ENCODE results near the gene IL1RAP. TPM values are rescaled to one million over a fixed set of nuclear protein-coding genes. Genes with fewer than 3 reads are reported as not detected.

Gene IL1RAP
- total and polyA plus RNA-seq, 12 donors = 2.1 to 11.9 (median 7.6) TPM

- no peak overlapping the region for H3K27ac ChIP-seq
- 86 to 93% methylated on average over 7 of the region's 7 CpGs for WGBS, 2 donors
Measured at GRCh38 chr3:190684776-190685175, 170.9 kb downstream of the IL1RAP start.

GRCh38 chr3:190686011-190686410 is 172.1 kb downstream of the IL1RAP start:
- no peak for TF ChIP-seq CTCF (IDR thresholded peaks at IDR 0.05)
- no peak for ATAC-seq

More at GRCh38 chr3:190684776-190685175, 170.9 kb downstream of the IL1RAP start:
- Histone ChIP-seq H3K4me3 (no peak overlapping the region), H3K9me3 (peaks cover 0 to 11% (median 0%) of the 10 kb centered on the region in 11 donors), H3K36me3 (no peaks in the 10 kb centered on the region), H3K27me3 (no peaks in the 10 kb centered on the region), H3K4me1 (no peaks in the 10 kb centered on the region)
- intact Hi-C loops (cut with DNase I) = no loop called here
- ATAC-seq = no peak
- TF ChIP-seq CTCF (IDR thresholded peaks at IDR 0.05) = no peak
- DNase-seq = no peak

GRCh38 chr3:190690246-190690645 is 176.4 kb downstream of the IL1RAP start:
- H3K4me3 ChIP-seq = no peak overlapping the region
- no peaks in the 10 kb centered on the region for H3K4me1 ChIP-seq
- H3K36me3 ChIP-seq = no peaks in the 10 kb centered on the region
- DNase-seq = no peak
- no peak overlapping the region for H3K27ac ChIP-seq
- intact Hi-C loops (cut with DNase I) = loop anchor here in 5 of 10 donors (10.0 kb wide), 2 partner anchors 175 to 725 kb away; partner anchors contain the start of gene IL1RAP (in 2 of the 5)
- H3K27me3 ChIP-seq = no peaks in the 10 kb centered on the region
- peaks cover 0 to 11% (median 0%) of the 10 kb centered on the region in 11 donors for H3K9me3 ChIP-seq
- ATAC-seq = no peak
- WGBS, 2 donors = 74 to 82% methylated on average over 6 of the region's 6 CpGs
- TF ChIP-seq CTCF (IDR thresholded peaks at IDR 0.05) = no peak

More at GRCh38 chr3:190686011-190686410, 172.1 kb downstream of the IL1RAP start:
- no peaks in the 10 kb centered on the region for H3K36me3 ChIP-seq
- H3K27ac ChIP-seq = no peak overlapping the region
- intact Hi-C loops (cut with DNase I) = no loop called here
- H3K9me3 ChIP-seq = peaks cover 0 to 11% (median 0%) of the 10 kb centered on the region in 11 donors
- WGBS, 2 donors = 84 to 88% methylated on average over 1 of the region's 1 CpG
- DNase-seq = no peak
- H3K4me3 ChIP-seq = no peak overlapping the region
- H3K4me1 ChIP-seq = no peaks in the 10 kb centered on the region
- H3K27me3 ChIP-seq = no peaks in the 10 kb centered on the region

GRCh38 chr3:190692256-190692655 is 178.4 kb downstream of the IL1RAP start:
- no peak for ATAC-seq
- no peak overlapping the region for H3K4me3 ChIP-seq
- peaks cover 0 to 11% (median 0%) of the 10 kb centered on the region in 11 donors for H3K9me3 ChIP-seq
- H3K27me3 ChIP-seq = no peaks in the 10 kb centered on the region
- intact Hi-C loops (cut with DNase I) = loop anchor here in 5 of 10 donors (10.0 kb wide), 2 partner anchors 177 to 727 kb away; partner anchors contain the start of gene IL1RAP (in 2 of the 5)
- no peak overlapping the region for H3K27ac ChIP-seq
- DNase-seq = no peak
- no peaks in the 10 kb centered on the region for H3K36me3 ChIP-seq
- no peak for TF ChIP-seq CTCF (IDR thresholded peaks at IDR 0.05)
- H3K4me1 ChIP-seq = peaks cover 0 to 7% (median 0%) of the 10 kb centered on the region in 9 donors

Measured in heart right ventricle (tissue), 16 donors.